GM21381 (cell line): ENCODE measurements around the gene CAMK1D.

ENCODE experiments used
- ATAC-seq: cut with Tn5 transposase; IDR thresholded peaks from one replicate; pipeline ENCODE4 v1.9.1; 2021; ENCODE audit warnings: mild to moderate bottlenecking, moderate library complexity; ENCODE audit not compliant: unreplicated experiment

The CAMK1D gene

DNA sequence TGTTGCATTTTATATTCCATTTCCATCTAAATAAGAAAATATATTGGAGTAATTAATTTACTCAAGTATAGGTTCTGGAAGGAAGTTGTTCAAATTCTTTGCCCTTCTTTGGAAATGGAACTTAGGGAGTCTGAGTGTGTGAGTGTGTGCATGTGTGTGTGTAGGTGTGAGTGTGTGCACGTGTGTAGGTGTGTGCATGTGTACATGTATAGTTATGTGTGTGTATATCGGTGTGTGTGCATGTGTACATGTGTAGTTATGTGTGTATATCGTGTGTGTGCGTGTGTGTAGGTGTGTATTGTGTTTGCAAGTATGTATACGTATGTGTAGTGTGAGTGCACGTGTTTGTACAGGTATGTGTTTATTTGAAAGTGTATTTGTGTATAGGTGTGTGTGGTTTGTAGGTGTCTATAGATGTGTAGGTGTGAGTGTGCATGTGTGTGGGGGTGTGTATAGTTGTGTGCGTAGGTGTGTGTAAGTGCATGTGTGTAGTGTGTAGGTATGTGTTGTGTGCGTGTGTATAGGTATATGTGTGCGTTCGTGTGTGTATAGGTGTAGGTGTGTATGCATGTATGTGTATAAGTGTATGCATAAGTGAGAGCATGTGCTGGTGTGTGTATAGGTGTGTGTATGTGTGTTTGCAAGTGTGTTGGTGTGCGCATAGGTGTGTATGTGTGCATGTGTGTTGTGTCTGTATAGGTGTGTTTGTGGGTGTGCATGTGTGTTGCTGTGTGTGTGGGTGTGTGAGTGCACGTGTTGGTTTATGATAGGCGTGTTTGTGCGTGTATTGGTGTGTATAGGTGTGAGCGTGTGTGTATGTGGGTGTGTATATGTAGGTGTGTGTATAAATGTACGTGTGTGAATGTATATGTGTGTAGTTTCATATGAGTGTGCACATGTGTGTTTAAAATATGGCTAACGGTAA, 266.2 kb downstream of the CAMK1D start:
- ATAC-seq, result no peak

DNA sequence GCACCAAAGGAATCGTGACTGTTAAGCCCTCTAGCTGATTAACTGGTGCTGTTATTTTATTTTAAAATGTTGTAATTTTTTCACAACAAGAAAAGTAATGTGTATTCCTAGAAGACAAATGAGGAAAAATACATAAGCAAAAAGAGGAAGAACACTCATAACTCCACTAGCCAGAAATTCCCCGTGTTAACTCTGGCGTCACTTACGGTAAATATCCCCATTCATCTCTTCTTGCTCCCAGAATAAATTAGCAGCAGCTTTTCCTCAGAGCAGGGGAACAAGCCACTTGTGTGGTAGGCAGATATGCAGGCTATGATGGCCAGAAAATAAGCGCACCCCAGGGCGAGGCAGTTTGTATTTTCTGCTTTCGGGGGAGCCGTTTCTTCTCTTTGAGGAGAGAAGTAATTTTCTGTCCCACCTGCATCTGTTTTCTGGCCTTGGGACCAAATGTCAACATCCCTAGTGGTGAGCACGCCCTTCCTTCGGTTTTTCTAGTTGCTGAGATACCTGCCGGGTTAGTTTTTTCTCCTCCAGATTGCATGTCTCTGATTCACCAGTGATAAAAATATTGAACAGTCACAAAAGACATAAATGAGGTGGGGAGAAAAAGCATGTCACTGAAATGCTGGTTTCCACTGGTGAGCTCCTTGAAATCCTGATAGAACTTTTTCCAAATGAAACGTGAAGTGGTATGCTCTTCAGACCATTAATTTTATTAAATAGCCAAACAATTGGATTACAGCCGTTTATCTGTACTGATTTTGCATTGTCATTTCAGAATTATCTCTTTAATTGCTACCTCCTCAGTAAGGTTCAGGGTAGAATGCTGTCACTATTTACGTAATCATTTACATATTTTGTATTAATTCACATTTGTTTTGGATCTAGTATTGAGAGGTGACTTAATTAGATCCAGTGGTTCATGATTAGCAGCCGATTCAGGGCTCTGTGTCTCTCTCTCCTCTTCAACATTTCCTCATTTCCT, 268.1 kb downstream of the CAMK1D start:
- ATAC-seq, result no peak

GRCh38 chr10:12622016-12622415, 272.7 kb downstream of the CAMK1D start:
- no peak for ATAC-seq

GRCh38 chr10:12622691-12623090, 273.3 kb downstream of the CAMK1D start:
- no peak for ATAC-seq

DNA sequence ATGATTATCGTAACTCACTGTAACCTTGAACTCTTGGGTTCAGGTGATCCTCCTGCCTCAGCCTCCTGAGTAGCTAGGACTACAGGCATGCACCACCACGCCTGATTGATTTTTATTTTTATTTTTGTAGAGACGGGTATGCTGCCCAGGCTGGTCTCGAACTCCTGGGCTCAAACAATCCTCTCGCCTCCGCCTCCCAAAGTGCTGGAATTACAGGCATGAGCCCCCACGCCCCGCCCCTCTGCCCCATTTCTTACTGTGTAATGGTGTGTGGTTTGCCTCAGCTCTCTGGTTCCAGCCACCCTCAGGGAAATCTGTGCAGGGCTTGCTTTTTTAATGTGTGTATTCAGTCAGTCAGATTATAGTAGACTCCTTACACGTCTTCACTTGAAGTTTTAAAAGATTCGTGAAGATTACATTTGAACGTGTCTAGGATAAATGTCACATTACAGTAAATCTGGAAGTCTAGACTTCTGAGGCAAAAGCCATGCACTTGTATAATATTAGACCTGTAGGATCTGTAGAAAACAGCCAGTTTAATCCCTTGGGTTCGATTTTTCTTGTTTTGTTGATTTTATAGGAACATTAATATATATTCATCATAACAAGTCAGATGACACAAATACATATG, 276.2 kb downstream of the CAMK1D start:
- ATAC-seq, result no peak

GRCh38 chr10:12628153-12628552, 278.8 kb downstream of the CAMK1D start:
- no peak for ATAC-seq

- no peak for ATAC-seq
Observed at GRCh38 chr10:12628964-12629766, 279.8 kb downstream of the CAMK1D start.

DNA sequence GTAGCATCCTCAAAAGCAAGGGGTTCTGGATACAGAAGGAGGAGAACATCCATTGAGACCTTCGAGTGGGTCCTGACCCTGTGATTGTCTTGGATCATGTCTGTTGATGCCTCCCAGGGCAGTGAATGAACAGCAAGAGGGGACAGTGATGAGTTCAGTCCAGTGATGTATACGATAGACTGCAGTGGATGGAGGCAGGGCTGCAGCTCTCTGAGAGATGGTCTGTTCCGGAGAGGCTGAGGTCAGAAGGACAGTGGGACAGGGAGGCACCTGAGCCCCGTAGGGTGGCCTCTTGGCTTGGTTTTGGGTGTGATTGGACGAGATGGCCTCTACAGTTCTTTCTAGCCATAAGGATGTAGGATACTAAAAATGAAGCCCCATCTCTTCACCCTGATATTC, 280.4 kb downstream of the CAMK1D start:
- ATAC-seq, result no peak

DNA sequence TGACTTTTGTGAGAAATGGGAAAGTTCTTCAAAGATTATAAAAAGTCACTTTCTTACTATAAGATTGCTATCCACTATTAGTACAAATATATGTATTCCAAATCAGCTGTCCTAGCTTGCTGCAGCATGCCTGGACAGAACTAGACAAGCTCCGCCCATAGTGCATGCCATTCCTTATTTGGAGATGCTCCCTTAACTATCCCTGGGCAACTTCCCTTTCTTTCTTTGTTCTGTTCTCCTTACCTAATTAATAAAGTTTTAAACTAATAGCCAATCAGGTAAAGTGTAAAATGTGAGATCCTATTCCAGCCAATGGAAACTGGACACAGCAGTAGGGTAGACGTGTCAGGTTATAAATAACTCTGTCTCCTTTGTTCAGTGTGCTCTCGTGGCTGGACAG, 281.9 kb downstream of the CAMK1D start:
- ATAC-seq, result no peak

DNA sequence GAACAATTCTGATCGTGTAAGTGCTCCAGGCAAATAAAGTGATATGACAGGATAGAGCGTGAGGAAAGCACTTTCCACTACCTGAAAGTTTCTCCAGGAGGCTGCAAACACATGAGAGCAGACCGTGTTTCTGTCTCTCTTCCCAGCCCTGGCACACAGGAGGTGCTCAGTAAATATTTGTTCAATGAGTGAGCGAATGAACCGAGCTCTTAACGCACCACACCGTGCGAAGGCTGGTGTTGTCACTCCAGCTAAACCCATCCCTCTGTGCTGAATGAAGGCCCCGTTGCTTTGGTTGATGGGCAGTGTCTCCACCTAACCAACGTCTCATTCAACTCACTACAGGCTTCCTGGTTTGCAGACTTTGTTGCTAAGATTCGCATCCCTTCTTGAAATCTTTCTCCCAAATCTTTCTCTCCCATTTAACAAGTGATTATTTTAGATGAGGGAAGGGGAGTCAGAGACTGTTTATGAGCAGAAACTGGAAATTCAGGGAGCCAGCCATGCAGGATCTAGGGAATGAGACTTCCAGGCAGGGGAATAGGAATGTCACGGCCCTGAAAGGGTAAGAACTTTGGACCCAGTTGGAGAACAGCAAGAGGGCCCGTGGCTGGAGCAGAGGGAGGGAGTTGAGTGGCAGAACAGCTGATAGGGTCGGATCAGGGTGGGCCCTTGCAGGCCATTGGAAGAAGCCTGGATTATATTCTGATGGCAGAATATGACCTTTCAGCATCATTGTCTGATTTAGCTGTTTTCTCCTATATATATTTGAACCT, 282.6 kb downstream of the CAMK1D start:
- ATAC-seq, result no peak

DNA sequence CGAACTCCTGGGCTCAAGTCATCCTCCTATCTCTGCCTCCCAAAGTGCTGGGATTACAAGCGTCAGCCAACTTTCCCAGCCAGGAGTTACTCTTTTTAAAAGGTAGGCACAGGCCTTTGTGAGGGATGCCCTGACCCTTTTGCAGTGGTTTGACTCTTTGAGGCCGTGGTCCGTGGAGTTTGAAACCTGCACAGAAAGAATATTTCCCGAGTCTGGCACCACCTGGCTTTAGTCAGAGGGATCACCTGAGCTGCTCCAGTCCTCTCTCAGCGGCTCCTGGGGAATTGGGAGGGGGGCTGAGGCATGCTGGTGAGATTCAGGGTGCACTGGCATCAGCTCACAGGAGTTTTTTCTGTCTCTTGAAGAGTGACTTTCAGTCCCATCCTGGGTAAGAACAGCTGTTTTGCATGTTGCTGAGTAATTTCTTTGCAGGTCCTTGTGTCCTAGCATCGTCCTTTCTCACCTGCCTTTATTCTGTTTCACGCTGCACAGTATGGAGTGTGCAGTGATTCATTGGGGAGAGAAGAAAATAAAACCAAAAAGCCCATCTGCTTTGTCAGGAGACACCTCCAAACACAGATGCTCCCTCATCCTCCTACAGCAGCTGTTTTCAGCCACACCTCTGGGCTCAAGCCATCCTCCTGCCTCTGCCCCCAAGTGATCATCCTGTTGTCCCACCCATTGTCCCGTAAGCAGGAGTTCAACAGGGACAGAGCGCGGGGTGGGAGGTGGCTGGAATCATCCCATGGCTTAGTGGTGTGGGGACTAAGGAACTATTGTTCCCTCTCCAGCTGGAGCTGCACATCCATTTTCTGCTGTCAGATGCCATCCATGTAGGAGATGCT, 284.7 kb downstream of the CAMK1D start:
- ATAC-seq, result no peak

DNA sequence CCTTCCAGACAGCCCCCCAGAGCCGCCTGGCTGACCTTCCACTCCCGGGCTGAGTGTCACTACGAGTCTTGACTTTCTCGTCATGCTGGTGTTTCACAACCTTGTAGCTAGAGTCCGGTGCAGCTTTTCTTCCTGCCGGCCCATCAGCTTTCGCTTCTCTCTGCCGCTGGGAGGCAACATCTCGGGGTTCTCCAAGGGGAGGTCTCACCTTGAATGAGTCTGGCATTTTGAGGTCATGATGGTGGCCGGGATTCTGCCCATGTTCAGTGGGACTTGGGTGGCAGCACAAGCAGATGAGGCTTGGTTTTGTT, 285.2 kb downstream of the CAMK1D start:
- no peak for ATAC-seq

- no peak for ATAC-seq
Observed at GRCh38 chr10:12635127-12635541, 285.8 kb downstream of the CAMK1D start.

DNA sequence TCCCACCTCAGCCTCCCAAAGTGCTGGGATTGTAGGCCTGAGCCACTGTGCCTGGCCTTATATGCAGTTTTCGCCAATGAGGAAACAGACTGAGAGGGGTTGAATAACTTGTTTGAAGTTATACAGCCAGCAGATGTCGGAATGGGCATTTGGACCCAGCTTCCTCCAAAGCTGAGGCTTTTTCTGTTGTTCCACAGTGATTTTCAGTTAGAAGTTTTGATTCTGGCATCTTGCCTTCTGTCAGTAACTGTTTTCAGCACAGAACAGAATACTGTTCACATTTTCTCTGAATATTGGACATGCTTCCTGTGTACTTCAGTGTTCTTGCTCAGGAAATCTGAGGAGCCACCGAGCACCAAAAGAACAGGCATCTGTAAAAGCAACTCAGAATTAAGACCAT, 287.2 kb downstream of the CAMK1D start:
- no peak for ATAC-seq

DNA sequence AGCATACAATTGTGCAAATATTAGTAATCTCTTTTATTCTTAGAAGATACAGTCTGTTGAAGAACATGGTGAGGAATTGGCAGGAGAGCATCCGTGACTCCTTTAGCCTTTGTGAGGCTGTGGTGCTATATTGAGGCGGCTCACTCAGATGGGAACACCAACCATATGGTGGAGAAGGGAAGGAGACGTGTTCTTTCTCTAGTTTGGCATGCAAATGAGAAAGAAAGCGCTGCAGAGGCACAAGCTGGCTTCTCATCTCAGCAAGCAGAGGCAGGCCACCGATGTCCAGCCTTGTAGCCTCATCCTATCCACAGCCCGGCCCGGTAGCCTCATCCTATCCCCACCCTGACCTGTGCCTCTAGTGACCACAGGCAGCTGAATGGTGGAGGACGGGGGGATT, 288.3 kb downstream of the CAMK1D start:
- no peak for ATAC-seq

DNA sequence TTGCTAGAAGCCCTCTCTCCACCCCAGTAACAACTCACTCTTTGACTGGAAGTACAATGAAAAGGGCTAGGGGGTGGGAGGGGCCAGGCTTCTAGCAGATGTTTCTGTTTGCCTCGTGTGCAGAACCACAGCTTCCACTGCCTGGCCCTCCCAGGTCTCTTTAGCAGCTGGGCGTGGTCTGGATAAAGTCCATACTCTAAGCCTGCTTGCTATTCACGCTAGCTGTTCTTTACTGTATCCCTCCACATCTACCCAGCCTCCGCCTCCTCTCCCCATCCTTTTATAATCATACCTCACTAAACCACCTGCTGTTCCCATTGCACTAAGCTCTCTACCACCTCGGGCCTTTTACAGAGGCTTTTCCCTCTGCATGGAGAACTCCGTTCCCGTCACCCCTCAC, 288.8 kb downstream of the CAMK1D start:
- ATAC-seq, result no peak

DNA sequence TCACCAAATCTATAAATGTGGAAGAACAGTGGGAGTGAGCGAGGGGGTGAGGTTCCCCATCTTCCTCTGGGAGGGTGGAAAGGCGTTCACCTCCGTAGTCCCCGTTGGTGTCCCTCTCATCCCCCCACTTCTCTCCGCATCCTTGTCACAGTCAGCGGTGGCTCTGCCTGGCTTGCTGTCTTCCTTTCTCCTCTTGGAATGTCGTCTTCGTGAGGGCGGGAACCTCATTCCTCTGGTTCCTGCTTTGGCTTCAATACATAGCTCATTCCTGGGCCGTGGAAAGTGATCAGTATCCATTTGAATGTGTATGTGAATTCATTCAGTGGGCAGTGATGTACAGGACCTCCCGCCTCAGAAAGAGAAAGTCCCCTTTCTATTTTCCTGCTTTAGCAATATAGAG, 289.4 kb downstream of the CAMK1D start:
- no peak for ATAC-seq

- no peak for ATAC-seq
Observed at GRCh38 chr10:12639996-12640944, 290.9 kb downstream of the CAMK1D start.
